ENCODE data around the gene CXCR5.

The CXCR5 gene

GRCh38 chr11:118898400-118899295 is 15.0 kb downstream of the CXCR5 start:
- no peak for DNase-seq (ENCODE audit: low read depth)
- TF ChIP-seq, protein P1, sequence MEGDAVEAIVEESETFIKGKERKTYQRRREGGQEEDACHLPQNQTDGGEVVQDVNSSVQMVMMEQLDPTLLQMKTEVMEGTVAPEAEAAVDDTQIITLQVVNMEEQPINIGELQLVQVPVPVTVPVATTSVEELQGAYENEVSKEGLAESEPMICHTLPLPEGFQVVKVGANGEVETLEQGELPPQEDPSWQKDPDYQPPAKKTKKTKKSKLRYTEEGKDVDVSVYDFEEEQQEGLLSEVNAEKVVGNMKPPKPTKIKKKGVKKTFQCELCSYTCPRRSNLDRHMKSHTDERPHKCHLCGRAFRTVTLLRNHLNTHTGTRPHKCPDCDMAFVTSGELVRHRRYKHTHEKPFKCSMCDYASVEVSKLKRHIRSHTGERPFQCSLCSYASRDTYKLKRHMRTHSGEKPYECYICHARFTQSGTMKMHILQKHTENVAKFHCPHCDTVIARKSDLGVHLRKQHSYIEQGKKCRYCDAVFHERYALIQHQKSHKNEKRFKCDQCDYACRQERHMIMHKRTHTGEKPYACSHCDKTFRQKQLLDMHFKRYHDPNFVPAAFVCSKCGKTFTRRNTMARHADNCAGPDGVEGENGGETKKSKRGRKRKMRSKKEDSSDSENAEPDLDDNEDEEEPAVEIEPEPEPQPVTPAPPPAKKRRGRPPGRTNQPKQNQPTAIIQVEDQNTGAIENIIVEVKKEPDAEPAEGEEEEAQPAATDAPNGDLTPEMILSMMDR (IDR thresholded peaks at IDR 0.05; ENCODE audit: insufficient read depth, low read depth, low read length, missing control alignments): no peak
- H3K4me3 ChIP-seq (ENCODE audit: low read length): no peak overlapping the region

DNA sequence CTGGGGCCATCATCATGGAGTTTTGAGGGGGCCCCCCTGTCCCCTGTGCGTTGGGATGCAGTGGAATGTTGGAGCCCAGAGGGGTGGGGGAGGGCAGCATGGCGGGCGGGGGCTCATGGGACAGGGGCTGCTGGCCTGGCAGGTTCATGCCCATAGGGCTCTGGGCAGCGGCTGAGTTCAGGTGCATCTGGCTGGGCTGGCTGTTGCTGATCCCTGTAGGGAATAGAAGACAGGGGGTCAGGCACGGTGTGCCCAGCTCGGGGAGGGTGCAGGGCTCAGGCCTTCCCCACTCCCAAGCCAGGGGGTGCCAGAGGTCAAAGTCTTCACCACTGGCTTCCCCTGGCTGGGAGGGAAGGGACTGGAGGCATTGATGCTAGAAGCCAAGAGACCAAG is 15.6 kb downstream of the CXCR5 start:
- TF ChIP-seq, protein P1 (IDR thresholded peaks at IDR 0.05; ENCODE audit: insufficient read depth, low read depth, low read length, missing control alignments): no peak
- no peak overlapping the region for H3K4me3 ChIP-seq (ENCODE audit: low read length)
- DNase-seq (ENCODE audit: low read depth): no peak

DNA sequence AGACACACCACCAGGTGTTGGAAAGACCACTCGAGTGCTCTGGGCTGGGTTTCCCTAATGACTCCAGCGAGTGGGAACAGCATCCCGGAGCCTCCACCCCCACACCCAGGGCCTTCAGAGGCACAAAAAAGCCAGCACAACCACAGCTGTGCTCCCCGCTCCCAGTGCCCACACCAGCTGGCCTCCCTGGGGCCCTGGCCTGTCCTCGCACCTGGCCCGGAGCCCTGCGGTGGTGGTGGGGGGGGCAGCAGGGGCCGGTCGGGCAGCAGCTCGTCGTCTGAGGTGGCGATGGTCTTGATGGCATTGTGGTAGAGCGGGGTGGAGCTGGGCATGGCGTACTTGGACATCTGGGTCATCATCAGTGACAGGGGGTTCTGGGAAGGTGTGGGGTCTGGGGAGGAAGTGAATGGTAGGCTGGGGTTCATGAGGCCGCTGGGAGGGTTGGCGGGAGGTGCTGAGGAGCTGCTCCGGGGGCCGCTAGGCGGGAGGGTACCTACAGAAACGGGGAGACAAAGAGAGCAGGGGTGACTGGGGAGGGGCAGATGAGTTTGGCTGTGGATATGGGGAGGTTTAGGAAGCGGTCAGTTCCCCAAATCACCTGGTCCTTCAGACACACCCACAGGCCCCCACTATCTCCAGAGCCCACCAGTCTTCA is 16.1 kb downstream of the CXCR5 start:
- H3K4me3 ChIP-seq (ENCODE audit: low read length): no peak overlapping the region
- TF ChIP-seq, protein P1 (IDR thresholded peaks at IDR 0.05; ENCODE audit: insufficient read depth, low read depth, low read length, missing control alignments): no peak
- no peak for DNase-seq (ENCODE audit: low read depth)

GRCh38 chr11:118900535-118901384 is 17.1 kb downstream of the CXCR5 start:
- TF ChIP-seq, protein P1 (IDR thresholded peaks at IDR 0.05; ENCODE audit: insufficient read depth, low read depth, low read length, missing control alignments): no peak
- no peak overlapping the region for H3K4me3 ChIP-seq (ENCODE audit: low read length)
- DNase-seq (ENCODE audit: low read depth): no peak

DNA sequence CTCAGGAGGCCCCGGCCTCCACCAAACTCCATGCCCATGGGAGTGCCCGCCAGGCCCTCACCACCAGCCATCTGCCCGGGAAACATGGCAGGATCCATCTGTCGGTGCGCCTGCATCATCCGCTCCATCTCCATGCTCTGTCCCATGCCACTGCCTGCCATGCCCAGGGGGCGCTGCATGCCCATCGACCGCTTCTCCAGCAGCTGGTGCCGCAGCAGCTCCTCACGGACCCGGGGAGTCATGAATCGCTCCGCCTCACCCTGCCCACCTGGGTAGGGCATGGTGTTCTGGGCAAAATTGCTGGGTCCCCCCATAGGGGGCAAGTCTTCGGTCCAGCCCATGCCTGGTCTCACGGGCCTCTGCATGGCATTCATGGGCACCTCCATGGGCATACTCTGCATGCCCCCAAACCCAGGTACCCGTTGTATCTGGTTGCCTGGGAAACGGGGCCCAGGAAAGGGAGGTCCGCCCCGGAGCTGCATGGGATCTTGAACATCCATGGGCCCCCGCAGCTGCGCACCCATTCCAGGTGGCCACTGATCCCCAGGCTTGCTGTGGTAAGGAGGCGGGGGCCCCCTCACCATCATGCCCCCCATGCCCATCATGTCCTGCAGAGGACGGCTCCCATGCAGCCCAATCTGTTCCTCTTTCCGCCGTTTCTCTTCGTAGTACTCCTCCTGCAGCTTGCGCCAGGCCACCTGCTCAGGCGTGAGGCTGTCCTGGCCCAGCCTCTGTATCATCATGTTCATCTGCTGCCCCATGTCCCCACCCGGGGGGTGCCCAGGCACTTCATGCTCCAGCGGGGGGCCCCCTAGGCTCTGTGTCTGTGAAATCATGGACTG is 18.0 kb downstream of the CXCR5 start:
- no peak for DNase-seq (ENCODE audit: low read depth)
- TF ChIP-seq, protein P1 (IDR thresholded peaks at IDR 0.05; ENCODE audit: insufficient read depth, low read depth, low read length, missing control alignments): peak; percentile 23
- H3K4me3 ChIP-seq (ENCODE audit: low read length): no peak overlapping the region

Measured in epithelial cell of esophagus (primary cell).